Upper lobe of right lung (tissue), 1 donor: Measurements from ENCODE around the gene HOXA10. TPM values are rescaled to one million over a fixed set of nuclear protein-coding genes. Genes with fewer than 3 reads are reported as not detected.

Source experiments
- ATAC-seq: fragments of 200-7000 bp; cut with Tn5 transposase; one replicate; pipeline ENCODE4 v1.9.1; 2020; ENCODE audit warnings: mild to moderate bottlenecking, moderate library complexity
- DNase-seq: peaks from one replicate; pipeline ENCODE4 v3.0.0-alpha.2; 2020
- H3K27ac ChIP-seq: fragments of 200-600 bp; one replicate; pipeline ENCODE4 v1.8.0; 2022
- H3K27me3 ChIP-seq: fragments of 200-600 bp; one replicate; pipeline ENCODE4 v1.8.0; 2022; ENCODE audit warnings: mild to moderate bottlenecking
- H3K36me3 ChIP-seq: fragments of 200-600 bp; one replicate; pipeline ENCODE4 v1.8.0; 2022
- H3K4me1 ChIP-seq: fragments of 200-600 bp; one replicate; pipeline ENCODE4 v1.8.0; 2022
- H3K4me3 ChIP-seq: fragments of 200-600 bp; one replicate; pipeline ENCODE4 v1.8.0; 2022; ENCODE audit warnings: mild to moderate bottlenecking
- H3K9me3 ChIP-seq: fragments of 200-600 bp; one replicate; pipeline ENCODE4 v1.8.0; 2022
- intact Hi-C: fragments of 100-400 bp; cut with DNase I; formaldehyde crosslinking; loops from one replicate; pipeline ENCODE4 v1.11.0; 2022
- total RNA-seq: library from RNA; stranded (reverse); fragmentation: NEBNext Ultra II Directional; extraction: Animal tissue kit (Norgen Biotek cat#: 25700); gene quantifications from one replicate; pipeline ENCODE4 v1.2.1, GENCODE V29; 2021
- TF ChIP-seq, protein P1 (sequence below): fragments of 200-600 bp; IDR thresholded peaks from one replicate; pipeline ENCODE4 v1.8.0; 2022; ENCODE audit warnings: antibody characterized with exemption
- donor health status: DM: no; HTN: yes; CAD: no; lungs with severe emphysema.

The HOXA10 gene
- total RNA-seq, 1 donor from 2014 or later, result 0.38 TPM

DNA sequence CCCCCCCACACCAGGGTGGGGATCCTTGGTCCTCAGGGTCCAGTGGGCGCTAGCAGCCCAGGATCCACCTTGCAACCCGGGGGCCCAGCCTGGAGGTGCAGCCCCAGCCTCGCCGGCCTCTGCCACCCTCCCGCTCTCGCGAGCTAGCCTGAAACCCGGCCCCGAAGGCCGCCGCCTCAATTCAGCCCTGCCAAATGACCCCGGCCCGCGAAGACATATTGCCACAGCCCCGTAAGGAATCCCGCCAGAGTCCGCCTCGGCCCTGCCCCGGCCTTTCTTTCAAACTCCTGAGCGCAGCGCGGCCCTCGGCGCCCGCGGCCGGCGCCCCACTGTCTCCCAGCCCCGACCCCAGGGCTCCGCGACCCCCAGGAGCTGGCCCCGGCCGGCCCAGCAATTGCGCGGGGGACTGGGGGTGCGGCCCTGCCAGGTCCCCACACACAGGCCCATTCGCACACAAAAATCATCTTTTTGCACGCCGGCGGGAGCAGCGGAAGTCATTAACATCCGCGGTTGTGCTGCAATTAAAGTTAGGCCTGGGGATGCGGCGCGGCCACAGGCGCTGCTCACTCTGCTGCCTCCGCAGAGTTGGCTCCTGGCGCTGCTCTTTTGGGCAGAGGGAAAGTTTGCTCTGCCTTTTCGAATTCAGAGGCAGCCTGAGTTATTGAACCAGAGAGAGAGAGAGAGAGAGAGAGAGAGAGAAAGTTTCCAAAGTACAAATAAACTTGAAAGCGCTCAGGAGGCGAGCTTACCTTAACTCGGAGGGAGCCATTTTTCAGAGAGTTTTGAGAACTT is 34.6 kb downstream of the HOXA10 start:
- peaks cover 30% of the 10 kb centered on the region for H3K4me1 ChIP-seq
- peaks cover 24% of the 10 kb centered on the region for H3K27me3 ChIP-seq
- intact Hi-C loops, result loop anchor here (5.0 kb wide), 1 partner anchor 42 kb away; the partner anchor contains the start of gene HOXA1
- H3K9me3 ChIP-seq, result no peaks in the 10 kb centered on the region
- H3K36me3 ChIP-seq, result no peaks in the 10 kb centered on the region
- no peak for ATAC-seq
- H3K27ac ChIP-seq, result peak overlapping the region; percentile 96
- peak overlapping the region; percentile 70 for H3K4me3 ChIP-seq
- TF ChIP-seq, protein P1, sequence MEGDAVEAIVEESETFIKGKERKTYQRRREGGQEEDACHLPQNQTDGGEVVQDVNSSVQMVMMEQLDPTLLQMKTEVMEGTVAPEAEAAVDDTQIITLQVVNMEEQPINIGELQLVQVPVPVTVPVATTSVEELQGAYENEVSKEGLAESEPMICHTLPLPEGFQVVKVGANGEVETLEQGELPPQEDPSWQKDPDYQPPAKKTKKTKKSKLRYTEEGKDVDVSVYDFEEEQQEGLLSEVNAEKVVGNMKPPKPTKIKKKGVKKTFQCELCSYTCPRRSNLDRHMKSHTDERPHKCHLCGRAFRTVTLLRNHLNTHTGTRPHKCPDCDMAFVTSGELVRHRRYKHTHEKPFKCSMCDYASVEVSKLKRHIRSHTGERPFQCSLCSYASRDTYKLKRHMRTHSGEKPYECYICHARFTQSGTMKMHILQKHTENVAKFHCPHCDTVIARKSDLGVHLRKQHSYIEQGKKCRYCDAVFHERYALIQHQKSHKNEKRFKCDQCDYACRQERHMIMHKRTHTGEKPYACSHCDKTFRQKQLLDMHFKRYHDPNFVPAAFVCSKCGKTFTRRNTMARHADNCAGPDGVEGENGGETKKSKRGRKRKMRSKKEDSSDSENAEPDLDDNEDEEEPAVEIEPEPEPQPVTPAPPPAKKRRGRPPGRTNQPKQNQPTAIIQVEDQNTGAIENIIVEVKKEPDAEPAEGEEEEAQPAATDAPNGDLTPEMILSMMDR, result no peak
- peak; percentile 61 for DNase-seq

DNA sequence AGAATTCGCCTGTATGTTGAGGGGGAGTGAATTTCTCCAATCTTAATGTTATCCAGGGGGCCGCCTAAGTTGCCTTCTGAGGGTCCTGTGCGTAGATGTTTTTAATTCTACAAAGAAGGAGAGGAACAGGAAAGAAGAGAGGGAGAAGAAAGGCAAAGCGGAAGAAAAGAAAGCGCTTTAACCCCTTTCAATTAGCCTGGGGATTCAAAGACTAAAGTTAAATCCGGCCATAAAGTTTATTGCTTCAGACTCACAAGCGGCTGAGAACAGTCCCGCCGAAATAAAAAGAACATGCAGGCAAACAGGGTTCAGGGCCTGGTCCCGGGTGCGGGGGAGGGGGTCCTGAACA is 35.2 kb downstream of the HOXA10 start:
- TF ChIP-seq, protein P1, result no peak
- H3K4me3 ChIP-seq, result peak overlapping the region; percentile 70
- intact Hi-C loops, result no loop called here
- H3K36me3 ChIP-seq, result no peaks in the 10 kb centered on the region
- H3K27me3 ChIP-seq, result peaks cover 19% of the 10 kb centered on the region
- ATAC-seq (no peak), DNase-seq (no peak)
- H3K4me1 ChIP-seq, result peaks cover 33% of the 10 kb centered on the region
- H3K9me3 ChIP-seq, result no peaks in the 10 kb centered on the region
- peak overlapping the region; percentile 96 for H3K27ac ChIP-seq

DNA sequence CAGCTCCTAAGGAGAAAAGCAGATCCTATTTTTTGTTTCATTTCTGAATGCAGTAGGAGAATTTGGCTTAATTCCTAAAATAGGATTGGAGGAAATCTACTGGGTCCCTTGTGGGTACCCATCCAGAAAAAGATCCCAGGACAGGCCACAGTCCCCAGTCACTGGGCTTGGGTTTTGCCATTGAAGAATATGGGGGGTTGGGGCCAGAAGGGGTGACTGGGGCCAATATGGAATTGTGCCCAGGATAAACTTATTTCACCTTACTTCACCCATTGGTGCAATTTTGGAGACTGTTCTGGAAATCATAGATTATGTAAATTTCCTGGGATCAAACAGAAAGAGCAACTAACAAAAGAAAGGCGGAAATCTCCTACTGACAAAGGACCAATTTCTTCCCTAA is 35.6 kb downstream of the HOXA10 start:
- DNase-seq (no peak), ATAC-seq (no peak)
- peak overlapping the region; percentile 70 for H3K4me3 ChIP-seq
- H3K27me3 ChIP-seq, result peaks cover 14% of the 10 kb centered on the region
- intact Hi-C loops, result no loop called here
- peaks cover 38% of the 10 kb centered on the region for H3K4me1 ChIP-seq
- H3K27ac ChIP-seq, result peak overlapping the region; percentile 96
- H3K9me3 ChIP-seq, result no peaks in the 10 kb centered on the region
- TF ChIP-seq, protein P1, result no peak
- H3K36me3 ChIP-seq, result no peaks in the 10 kb centered on the region

DNA sequence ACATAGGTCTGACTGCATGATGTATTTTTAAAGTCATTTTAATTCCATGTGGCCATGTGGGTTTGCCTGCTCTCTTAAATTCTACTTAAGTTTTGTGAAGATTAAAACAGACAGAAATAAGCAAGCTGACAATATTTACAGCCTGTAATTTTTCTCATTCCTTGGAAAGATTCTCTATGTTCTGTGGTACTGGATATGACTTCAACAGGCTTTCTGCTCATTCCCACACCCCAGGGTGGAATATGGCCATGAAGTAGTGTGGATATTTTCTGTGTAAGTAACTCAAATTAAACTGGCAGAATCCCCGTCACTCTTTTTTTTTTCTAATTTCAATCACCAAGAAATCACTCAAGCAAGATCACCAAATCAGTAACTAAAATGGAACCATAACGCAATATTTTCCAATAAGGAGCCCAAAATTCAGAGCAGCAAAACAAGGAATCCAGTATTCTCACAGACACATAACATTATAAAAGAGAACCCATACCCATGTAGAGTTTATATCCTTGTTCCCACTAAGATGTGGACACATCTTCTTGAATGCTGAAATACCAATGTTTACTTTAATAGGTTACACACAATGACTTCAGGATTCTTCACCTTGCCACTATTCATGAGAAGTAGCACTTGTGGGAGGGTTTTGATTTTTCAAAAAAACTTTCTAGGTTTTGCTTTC is 36.3 kb downstream of the HOXA10 start:
- H3K9me3 ChIP-seq, result no peaks in the 10 kb centered on the region
- peaks cover 45% of the 10 kb centered on the region for H3K4me1 ChIP-seq
- intact Hi-C loops, result no loop called here
- peak overlapping the region; percentile 96 for H3K27ac ChIP-seq
- no peaks in the 10 kb centered on the region for H3K36me3 ChIP-seq
- TF ChIP-seq, protein P1, result no peak
- no peak for DNase-seq
- peak overlapping the region; percentile 70 for H3K4me3 ChIP-seq
- peaks cover 13% of the 10 kb centered on the region for H3K27me3 ChIP-seq
- no peak for ATAC-seq

DNA sequence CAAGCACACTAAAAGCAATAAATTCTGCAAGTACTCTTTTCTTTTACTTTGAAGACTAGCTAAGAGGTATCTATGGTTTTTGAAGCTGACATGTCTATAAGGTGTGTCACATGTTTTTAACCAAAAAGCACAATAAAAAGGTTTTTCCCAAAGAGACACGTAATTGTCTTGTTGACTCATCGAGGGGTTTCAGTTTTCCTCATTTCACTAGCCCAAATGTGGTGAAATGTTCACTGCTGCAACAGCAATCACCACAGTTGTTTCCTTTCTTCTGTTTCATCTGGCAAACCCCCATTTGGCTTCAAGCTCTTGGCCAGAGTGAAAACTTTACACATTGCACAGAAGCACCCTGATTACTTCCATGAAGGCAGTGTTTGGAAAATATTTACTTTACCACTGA is 39.7 kb downstream of the HOXA10 start:
- intact Hi-C loops, result no loop called here
- H3K27ac ChIP-seq, result peak overlapping the region; percentile 69
- no peaks in the 10 kb centered on the region for H3K9me3 ChIP-seq
- DNase-seq (no peak), ATAC-seq (no peak)
- H3K4me1 ChIP-seq, result peaks cover 55% of the 10 kb centered on the region
- TF ChIP-seq, protein P1, result no peak
- no peaks in the 10 kb centered on the region for H3K36me3 ChIP-seq
- H3K27me3 ChIP-seq, result peaks cover 13% of the 10 kb centered on the region
- no peak overlapping the region for H3K4me3 ChIP-seq
